Trophoblast cell (in vitro differentiated cells and primary cell): Measurements from ENCODE around the gene WDR62. TPM values are rescaled to one million over a fixed set of nuclear protein-coding genes. Genes with fewer than 3 reads are reported as not detected.
A peak's percentile ranks its signal among the peaks of the same experiment; 100 is the strongest.

Experiments
- DNase-seq, 2 donors: peaks; one replicate each; pipeline ENCODE4 v3.0.0-alpha.2; 2016
- H2AFZ ChIP-seq: 2 replicates; pipeline ENCODE4 v1.6.1; 2013; ENCODE audit warnings: low read length, moderate library complexity, mild to moderate bottlenecking; ENCODE audit not compliant: insufficient read depth, poor library complexity
- H2AK5ac ChIP-seq: 2 replicates; pipeline ENCODE4 v1.6.1; 2013; ENCODE audit warnings: mild to moderate bottlenecking, low read length
- H2BK120ac ChIP-seq: 2 replicates; pipeline ENCODE4 v1.6.1; 2013; ENCODE audit warnings: low read length, mild to moderate bottlenecking, moderate library complexity; ENCODE audit not compliant: insufficient read depth, poor library complexity
- H2BK12ac ChIP-seq: 2 replicates; pipeline ENCODE4 v1.6.1; 2013; ENCODE audit warnings: mild to moderate bottlenecking, low read length, moderate library complexity
- H2BK5ac ChIP-seq: 2 replicates; pipeline ENCODE4 v1.6.1; 2013; ENCODE audit warnings: low read length, low read depth, moderate library complexity, mild to moderate bottlenecking; ENCODE audit not compliant: poor library complexity
- H3K14ac ChIP-seq: 2 replicates; pipeline ENCODE4 v1.6.1; 2013; ENCODE audit warnings: mild to moderate bottlenecking, low read length
- H3K18ac ChIP-seq: 2 replicates; pipeline ENCODE4 v1.6.1; 2013; ENCODE audit warnings: mild to moderate bottlenecking, low read length
- H3K23ac ChIP-seq: 2 replicates; pipeline ENCODE4 v1.6.1; 2013; ENCODE audit warnings: low read length
- H3K27ac ChIP-seq: 2 replicates; pipeline ENCODE4 v1.5.1; 2013; ENCODE audit warnings: low read depth, mild to moderate bottlenecking, inconsistent platforms, low read length, moderate library complexity
- H3K27me3 ChIP-seq: 2 replicates; pipeline ENCODE4 v1.6.1; 2013; ENCODE audit warnings: inconsistent platforms, mild to moderate bottlenecking, low read length, moderate library complexity; ENCODE audit not compliant: insufficient read depth
- H3K36me3 ChIP-seq, 2 experiments: 1 replicate in 1 of 2; 2 replicates in 1 of 2; pipeline ENCODE4 v1.6.1; 2013; ENCODE audit warnings: low read length in 2 of 2, mild to moderate bottlenecking in 2 of 2, moderate library complexity in 1 of 2; ENCODE audit not compliant: insufficient read depth in 2 of 2, control insufficient read depth in 1 of 2
- H3K4ac ChIP-seq: 2 replicates; pipeline ENCODE4 v1.6.1; 2013; ENCODE audit warnings: low read depth, mild to moderate bottlenecking, low read length, moderate library complexity
- H3K4me1 ChIP-seq, 2 experiments: 1 replicate in 1 of 2; 2 replicates in 1 of 2; pipeline ENCODE4 v1.6.1; 2013; ENCODE audit warnings: low read length in 2 of 2, mild to moderate bottlenecking in 2 of 2, moderate library complexity in 1 of 2; ENCODE audit not compliant: insufficient read depth in 2 of 2, control insufficient read depth in 1 of 2
- H3K4me2 ChIP-seq: 2 replicates; pipeline ENCODE4 v1.6.1; 2013; ENCODE audit warnings: inconsistent platforms, mild to moderate bottlenecking, low read length, moderate library complexity
- H3K4me3 ChIP-seq: 2 replicates; pipeline ENCODE4 v1.5.1; 2013; ENCODE audit warnings: mild to moderate bottlenecking, low read depth, low read length, inconsistent platforms
- H3K79me1 ChIP-seq: one replicate; pipeline ENCODE4 v1.6.1; 2013; ENCODE audit warnings: low read length
- H3K79me2 ChIP-seq: 2 replicates; pipeline ENCODE4 v1.6.1; 2013; ENCODE audit warnings: low read length, mild to moderate bottlenecking; ENCODE audit not compliant: control insufficient read depth, insufficient read depth, poor library complexity
- H3K9ac ChIP-seq: 2 replicates; pipeline ENCODE4 v1.6.1; 2013; ENCODE audit warnings: mild to moderate bottlenecking, low read length
- H3K9me3 ChIP-seq: 2 replicates; pipeline ENCODE4 v1.6.1; 2013; ENCODE audit warnings: low read depth, mild to moderate bottlenecking, control low read depth, inconsistent platforms, low read length; ENCODE audit not compliant: insufficient read depth
- H4K12ac ChIP-seq: 2 replicates; pipeline ENCODE4 v1.6.1; 2013; ENCODE audit warnings: low read depth, mild to moderate bottlenecking, low read length, moderate library complexity
- H4K8ac ChIP-seq: 2 replicates; pipeline ENCODE4 v1.6.1; 2013; ENCODE audit warnings: low read depth, mild to moderate bottlenecking, low read length, moderate library complexity
- H4K91ac ChIP-seq: one replicate; pipeline ENCODE4 v1.6.1; 2013; ENCODE audit warnings: low read depth, mild to moderate bottlenecking, low read length, moderate library complexity
- WGBS: extraction: QIAGEN DNeasy Blood & Tissue Kit; methylation state at CpG from one replicate; pipeline ENCODE4 v1.1.7; 2013; ENCODE audit warnings: missing lambda C conversion rate; ENCODE audit not compliant: insufficient read length, insufficient coverage; ENCODE audit errors: extremely low coverage; 5-methylcytosine and 5-hydroxymethylcytosine counted together
- polyA plus RNA-seq: library from polyadenylated mRNA; stranded (reverse); fragments of 200-250 nt; gene quantifications from 2 replicates; pipeline ENCODE4 v1.2.3, GENCODE V29; 2013

Gene WDR62
- 7.6 and 7.7 TPM in 2 replicates for polyA plus RNA-seq

GRCh38 chr19:36054733-36055686, at the start of gene WDR62:
Gene WDR62 (plus strand): TSS chr19:36054897. CDS start chr19:36054972, 75 bp downstream.
- H4K12ac ChIP-seq, result peak within 1 kb of the TSS; percentile 50
- peak within 1 kb of the TSS; percentile 35 for H3K4ac ChIP-seq
- H3K79me1 ChIP-seq, result peaks cover 15% of the 10 kb centered on the region
- H3K79me2 ChIP-seq, result peaks cover 6% of the 10 kb centered on the region
- peak; percentile 92 to 94 for DNase-seq
- H3K4me2 ChIP-seq, result peak within 1 kb of the TSS; percentile 86
- H3K14ac ChIP-seq, result peak within 1 kb of the TSS; percentile 42
- peak within 1 kb of the TSS; percentile 45 for H3K9ac ChIP-seq
- no peaks in the 10 kb centered on the region for H3K27me3 ChIP-seq
- H2BK5ac ChIP-seq, result peak within 1 kb of the TSS; percentile 71
- peak within 1 kb of the TSS; percentile 92 for H3K4me3 ChIP-seq
- WGBS, result no CpG with 5 or more reads among the region's 76 CpGs
- peak within 1 kb of the TSS; percentile 98 for H2AFZ ChIP-seq
- peak within 1 kb of the TSS; percentile 85 for H4K91ac ChIP-seq
- H3K18ac ChIP-seq, result peak within 1 kb of the TSS; percentile 75
- H2BK120ac ChIP-seq, result peak within 1 kb of the TSS; percentile 30
- H3K36me3 ChIP-seq, result peaks cover 6 to 15% of the 10 kb centered on the region in 2 experiments
- H3K27ac ChIP-seq, result peak within 1 kb of the TSS; percentile 93
- no peak within 1 kb of the TSS for H2BK12ac ChIP-seq
- H2AK5ac ChIP-seq, result no peak within 1 kb of the TSS
- no peak within 1 kb of the TSS for H3K23ac ChIP-seq
- peaks cover 0 to 3% of the 10 kb centered on the region in 2 experiments for H3K4me1 ChIP-seq
- H4K8ac ChIP-seq, result peak within 1 kb of the TSS; percentile 79
- H3K9me3 ChIP-seq, result peaks cover 3% of the 10 kb centered on the region

- H3K4me3 ChIP-seq, result no peak overlapping the region
- no peak overlapping the region for H3K14ac ChIP-seq
- peaks cover 8% of the 10 kb centered on the region for H3K79me2 ChIP-seq
- no peak overlapping the region for H3K4ac ChIP-seq
- no peak overlapping the region for H2BK120ac ChIP-seq
- H3K23ac ChIP-seq, result no peak overlapping the region
- no peak overlapping the region for H3K18ac ChIP-seq
- peaks cover 13 to 14% of the 10 kb centered on the region in 2 experiments for H3K4me1 ChIP-seq
- H4K8ac ChIP-seq, result no peak overlapping the region
- no peak overlapping the region for H3K9ac ChIP-seq
- H2BK12ac ChIP-seq, result no peak overlapping the region
- DNase-seq, result no peak
- no peak overlapping the region for H3K4me2 ChIP-seq
- H3K9me3 ChIP-seq, result no peaks in the 10 kb centered on the region
- no peak overlapping the region for H2AK5ac ChIP-seq
- peaks cover 2 to 8% of the 10 kb centered on the region in 2 experiments for H3K36me3 ChIP-seq
- peaks cover 10% of the 10 kb centered on the region for H3K79me1 ChIP-seq
- H4K91ac ChIP-seq, result no peak overlapping the region
- no CpG with 5 or more reads among the region's 5 CpGs for WGBS
- no peaks in the 10 kb centered on the region for H3K27me3 ChIP-seq
- H3K27ac ChIP-seq, result no peak overlapping the region
- H2AFZ ChIP-seq, result no peak overlapping the region
- H4K12ac ChIP-seq, result no peak overlapping the region
- H2BK5ac ChIP-seq, result no peak overlapping the region
Observed at GRCh38 chr19:36006955-36007354, 47.7 kb upstream of the WDR62 start.

DNA sequence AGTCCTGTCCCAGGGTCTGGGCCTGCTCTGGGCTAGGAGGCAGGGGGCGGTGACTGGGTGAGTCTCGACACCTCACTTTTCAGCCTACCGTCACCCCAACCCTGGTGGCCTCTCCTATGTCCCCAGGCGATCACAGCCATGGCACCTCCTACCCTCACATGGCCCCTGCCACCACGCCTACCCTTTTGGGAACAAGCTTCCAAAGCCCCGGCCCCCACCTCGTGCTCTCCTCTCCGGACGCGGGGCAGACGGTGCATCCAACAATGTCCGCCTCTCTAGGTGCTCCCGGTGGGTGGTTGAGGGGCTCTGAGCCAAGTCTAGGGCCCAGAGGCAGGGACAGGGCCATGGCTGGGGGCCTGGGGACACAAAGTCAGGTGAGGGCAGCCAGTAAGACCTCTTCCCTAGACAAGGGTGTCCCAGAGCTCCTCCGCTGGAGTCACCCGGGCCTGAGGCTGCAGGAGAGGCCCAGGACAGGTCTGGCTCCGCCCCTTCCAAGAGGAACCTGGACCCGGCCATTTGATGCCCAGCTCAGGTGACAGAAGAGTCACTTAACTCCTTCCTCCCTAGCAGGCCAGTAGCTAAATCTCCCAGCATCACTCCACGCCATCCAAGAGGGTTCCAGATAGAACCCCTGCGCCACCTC, 46.2 kb upstream of the WDR62 start, which contains the start of gene SYNE4:
SYNE4 (minus strand) TSS at position 478 of the 643 bp plus-strand sequence; CDS start at position 346, 132 bp downstream.
- peaks cover 10% of the 10 kb centered on the region for H3K79me1 ChIP-seq
- peak within 1 kb of the TSS; percentile 95 for H3K14ac ChIP-seq
- peak within 1 kb of the TSS; percentile 1 for H2BK12ac ChIP-seq
- H2AFZ ChIP-seq, result peak within 1 kb of the TSS; percentile 88
- peaks cover 8% of the 10 kb centered on the region for H3K79me2 ChIP-seq
- H3K27me3 ChIP-seq, result no peaks in the 10 kb centered on the region
- peak within 1 kb of the TSS; percentile 28 for H2BK120ac ChIP-seq
- peak within 1 kb of the TSS; percentile 81 for H3K18ac ChIP-seq
- H4K91ac ChIP-seq, result peak within 1 kb of the TSS; percentile 87
- H2BK5ac ChIP-seq, result peak within 1 kb of the TSS; percentile 78
- peak within 1 kb of the TSS; percentile 62 for H3K4me3 ChIP-seq
- H3K9me3 ChIP-seq, result no peaks in the 10 kb centered on the region
- peak within 1 kb of the TSS; percentile 77 for H3K9ac ChIP-seq
- peak within 1 kb of the TSS; percentile 44 for H2AK5ac ChIP-seq
- peaks cover 15 to 18% of the 10 kb centered on the region in 2 experiments for H3K4me1 ChIP-seq
- WGBS, result no CpG with 5 or more reads among the region's 19 CpGs
- DNase-seq, result peak; percentile 83 to 88
- peak within 1 kb of the TSS; percentile 55 for H4K12ac ChIP-seq
- H4K8ac ChIP-seq, result peak within 1 kb of the TSS; percentile 95
- H3K4me2 ChIP-seq, result peak within 1 kb of the TSS; percentile 88
- peak within 1 kb of the TSS; percentile 4 for H3K4ac ChIP-seq
- peak within 1 kb of the TSS; percentile 49 for H3K27ac ChIP-seq
- H3K23ac ChIP-seq, result no peak within 1 kb of the TSS
- peaks cover 2 to 8% of the 10 kb centered on the region in 2 experiments for H3K36me3 ChIP-seq

GRCh38 chr19:36009220-36009619, 45.5 kb upstream of the WDR62 start:
- Histone ChIP-seq H3K4me1 (peaks cover 18 to 20% of the 10 kb centered on the region in 2 experiments), H3K27me3 (no peaks in the 10 kb centered on the region), H2AK5ac (no peak overlapping the region), H2BK12ac (no peak overlapping the region), H3K27ac (peak overlapping the region; percentile 49), H3K4me2 (peak overlapping the region; percentile 88), H2AFZ (peak overlapping the region; percentile 64), H4K8ac (peak overlapping the region; percentile 90), H3K9me3 (no peaks in the 10 kb centered on the region), H3K79me1 (peaks cover 10% of the 10 kb centered on the region), H3K9ac (peak overlapping the region; percentile 77), H3K36me3 (peaks cover 0 to 6% of the 10 kb centered on the region in 2 experiments), H3K4me3 (peak overlapping the region; percentile 62), H2BK5ac (peak overlapping the region; percentile 54), H2BK120ac (no peak overlapping the region), H3K4ac (no peak overlapping the region), H3K23ac (no peak overlapping the region), H4K12ac (peak overlapping the region; percentile 55), H3K14ac (peak overlapping the region; percentile 66), H4K91ac (peak overlapping the region; percentile 87), H3K79me2 (peaks cover 8% of the 10 kb centered on the region), H3K18ac (peak overlapping the region; percentile 81)
- WGBS, result no CpG with 5 or more reads among the region's 50 CpGs
- DNase-seq, result peak; percentile 62 to 81
